ENCODE data around the gene MED4.

GRCh38 chr13:48069573-48069972 lies 25.3 kb downstream of the MED4 start:
- TF ChIP-seq CTCF (IDR thresholded peaks at IDR 0.05) (no peak), POLR2A (IDR thresholded peaks at IDR 0.05) (no peak)

Data from Peyer's patch (tissue), 4 donors.